Left forelimb (tissue), 1 donor: Measurements from ENCODE around the gene FKBP9.

Experiments
- DNase-seq: peaks from one replicate; pipeline ENCODE4 v3.0.0-alpha.2; 2018; ENCODE audit warnings: low spot score

Gene FKBP9

DNA sequence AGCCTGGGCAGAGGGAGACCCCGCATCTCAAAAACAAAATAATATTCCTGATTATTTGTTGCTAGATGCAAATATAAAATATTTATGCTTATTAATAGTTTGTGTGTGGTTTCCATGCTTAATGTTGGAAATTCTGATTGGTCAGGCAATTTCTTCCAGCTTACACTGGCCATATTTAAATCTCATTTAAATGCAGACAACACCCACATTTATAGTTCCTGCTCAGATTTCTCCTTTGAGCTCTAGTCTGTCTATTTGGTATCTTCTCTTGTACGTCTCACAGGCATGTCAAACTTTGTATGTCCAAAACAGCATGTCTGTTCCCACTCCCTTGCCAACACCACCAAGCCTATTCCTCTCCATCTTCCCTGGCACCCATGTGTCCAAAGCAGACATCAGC lies 52.5 kb downstream of the FKBP9 start:
- DNase-seq, result no peak

DNA sequence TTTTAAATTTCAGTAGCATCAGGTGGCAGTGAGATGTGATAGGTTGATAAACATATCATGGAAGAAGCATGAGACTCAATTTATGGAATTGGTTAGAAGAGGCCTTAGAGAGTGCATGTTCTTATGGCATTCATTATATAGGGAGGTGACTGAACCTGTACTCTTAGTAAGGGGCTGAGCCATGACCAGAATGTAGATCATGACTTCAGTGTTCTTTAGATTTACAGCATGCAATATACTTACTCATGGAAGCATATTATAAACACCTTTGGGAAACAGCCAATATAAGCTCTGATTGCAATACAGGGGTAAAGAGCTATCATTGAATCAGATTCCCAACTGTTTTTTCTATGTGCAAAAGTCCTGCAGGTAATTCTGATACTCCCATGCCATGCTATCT lies 55.1 kb downstream of the FKBP9 start:
- DNase-seq, result no peak

- no peak for DNase-seq
These were observed 67.0 kb downstream of the FKBP9 start for GRCh38 chr7:33024189-33024757.

DNA sequence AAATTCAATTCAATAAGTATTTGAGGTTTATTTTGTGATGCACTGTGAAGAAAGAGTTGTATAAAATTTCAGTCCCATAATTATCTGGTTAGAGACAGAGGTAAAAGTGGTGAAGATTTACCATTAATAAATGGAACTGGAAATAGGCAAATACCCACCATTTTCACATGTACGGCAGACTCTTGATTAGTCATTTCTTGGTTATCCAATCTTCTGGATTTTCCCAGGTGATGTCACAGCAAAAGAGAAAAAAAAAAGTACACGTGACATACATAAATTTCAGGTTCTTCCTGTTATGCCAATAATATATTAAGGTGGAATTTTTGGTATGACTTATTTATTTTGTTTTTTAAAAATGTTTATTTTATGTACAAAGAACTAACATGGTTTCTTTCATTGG lies 78.5 kb downstream of the FKBP9 start:
- no peak for DNase-seq

DNA sequence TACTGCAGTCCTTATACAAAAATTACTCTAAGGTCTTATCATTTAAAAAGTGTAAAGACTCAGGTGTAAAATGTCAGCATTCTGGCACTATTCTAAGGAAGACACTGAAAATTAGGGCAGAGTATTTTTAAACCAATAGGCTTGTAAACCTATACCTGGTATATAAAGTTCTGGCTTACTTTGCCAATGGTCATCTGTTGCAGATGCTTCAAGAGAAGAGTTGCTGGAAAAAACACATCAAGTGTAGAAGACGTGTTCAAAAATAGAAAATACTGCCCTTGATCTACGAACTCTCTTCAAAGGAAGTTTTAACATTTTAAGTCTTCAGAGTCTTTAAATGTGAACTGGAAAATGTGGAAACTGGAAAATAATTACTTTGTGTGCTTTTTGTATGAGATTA lies 81.4 kb downstream of the FKBP9 start:
- DNase-seq, result no peak

- no peak for DNase-seq
These were observed 82.1 kb downstream of the FKBP9 start for GRCh38 chr7:33039257-33039902.

DNA sequence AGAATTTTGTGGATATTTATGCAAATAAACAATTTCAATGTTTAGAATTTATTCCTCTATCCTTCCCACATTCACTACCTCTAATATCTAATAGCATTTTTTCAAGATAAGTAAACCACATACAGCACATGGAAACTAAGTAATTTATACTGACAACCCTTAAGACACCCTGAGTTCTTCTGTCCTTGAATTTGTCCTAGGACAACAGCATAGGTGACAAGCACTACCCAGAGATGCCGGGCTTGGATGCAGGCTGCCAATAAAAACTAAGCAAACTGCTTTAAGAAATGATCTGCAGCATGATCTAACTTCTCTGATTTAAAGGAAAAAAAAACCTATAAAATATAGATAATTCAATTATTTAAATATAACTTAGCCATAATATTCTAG lies 82.7 kb downstream of the FKBP9 start:
- DNase-seq, result no peak

GRCh38 chr7:33040803-33041516 lies 83.7 kb downstream of the FKBP9 start:
- no peak for DNase-seq

DNA sequence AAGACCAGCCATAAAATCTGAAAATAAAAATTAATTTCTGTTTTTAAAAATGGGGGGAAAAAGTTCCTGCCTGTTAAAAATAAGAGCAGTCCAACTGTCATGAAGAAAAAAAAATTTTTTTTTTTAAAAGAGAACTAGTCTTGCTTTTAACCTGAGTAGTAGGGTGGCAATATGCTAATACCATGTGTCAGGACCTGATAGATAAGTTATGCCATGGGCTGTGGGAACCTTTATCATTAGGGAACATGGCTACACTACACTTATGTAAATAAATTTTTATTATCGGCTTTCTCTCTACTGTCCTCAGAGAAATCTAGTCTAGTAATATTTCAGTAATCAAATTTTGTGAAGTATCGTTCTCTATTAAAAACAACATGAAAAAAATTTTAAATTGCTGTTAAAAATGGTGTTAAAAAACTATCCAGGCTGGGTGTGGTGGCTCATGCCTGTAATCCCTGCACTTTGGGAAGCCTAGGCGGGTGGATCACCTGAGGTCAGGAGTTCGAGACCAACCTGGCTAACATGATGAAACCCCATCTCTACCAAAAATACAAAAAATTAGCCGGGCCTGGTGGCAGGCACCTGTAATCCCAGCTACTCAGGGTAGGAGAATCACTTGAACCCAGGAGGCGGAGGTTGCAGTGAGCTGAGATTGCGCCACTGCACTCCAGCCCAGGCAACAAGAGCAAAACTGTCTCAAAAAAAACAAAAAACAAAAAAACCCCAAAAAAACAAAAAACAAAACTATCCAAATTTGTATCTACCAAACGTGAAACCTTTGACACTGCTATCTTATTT lies 84.6 kb downstream of the FKBP9 start:
- DNase-seq, result no peak

- DNase-seq, result no peak
These were observed 86.5 kb downstream of the FKBP9 start for GRCh38 chr7:33043501-33044400.

- DNase-seq, result no peak
These were observed 87.1 kb downstream of the FKBP9 start for GRCh38 chr7:33044401-33044718.

DNA sequence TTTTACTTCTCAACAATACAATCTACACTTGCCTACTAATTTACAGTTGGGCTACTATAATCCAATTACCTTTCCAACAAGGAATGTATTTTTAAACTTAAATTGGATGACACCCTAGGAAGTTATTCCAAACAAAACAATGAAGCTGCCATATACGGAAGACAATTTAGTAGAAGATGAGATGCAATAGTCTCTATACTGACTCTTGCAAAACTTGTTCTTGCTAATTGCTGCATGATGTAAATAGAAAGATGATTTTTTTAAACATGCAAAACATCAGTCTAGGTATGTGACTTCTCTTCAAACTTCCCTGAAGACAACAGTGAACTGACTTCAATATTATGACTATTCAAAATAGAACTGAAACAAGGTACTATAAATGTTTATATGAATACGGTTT lies 87.7 kb downstream of the FKBP9 start:
- DNase-seq, result no peak

GRCh38 chr7:33048257-33048656 lies 91.0 kb downstream of the FKBP9 start:
- DNase-seq, result no peak

GRCh38 chr7:33048704-33049103 lies 91.5 kb downstream of the FKBP9 start:
- DNase-seq, result no peak

- no peak for DNase-seq
These were observed 93.5 kb downstream of the FKBP9 start for GRCh38 chr7:33050535-33051318.

- DNase-seq, result no peak
These were observed 96.5 kb downstream of the FKBP9 start for GRCh38 chr7:33053721-33054120.

- DNase-seq, result no peak
These were observed 97.2 kb downstream of the FKBP9 start for GRCh38 chr7:33054261-33054964.

DNA sequence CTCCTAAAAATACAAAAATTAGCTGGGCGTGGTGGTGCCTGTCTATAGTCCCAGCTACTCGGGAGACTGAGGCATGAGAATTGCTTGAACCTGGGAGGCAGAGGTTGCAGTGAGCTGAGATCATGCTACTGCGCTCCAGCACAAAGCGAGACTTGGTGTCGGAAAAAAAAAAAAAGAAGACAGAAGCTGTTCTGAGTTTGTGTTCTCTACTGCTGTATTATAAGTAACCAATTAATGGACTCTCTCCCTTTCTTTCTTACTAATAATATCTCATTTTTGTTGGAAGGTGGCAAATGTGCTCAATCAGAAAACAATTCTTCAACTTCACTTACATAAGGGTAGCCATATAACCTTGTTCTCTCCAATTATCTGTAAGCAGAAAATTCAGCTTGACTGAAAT lies 97.9 kb downstream of the FKBP9 start:
- no peak for DNase-seq
